Stimulated activated CD4-positive, alpha-beta T cell treated with anti-CD3 and anti-CD28 coated beads, Interleukin-2, amount 100 ng/mL, for 24 hours (primary cell): Measurements from ENCODE around the gene SOAT2.

Experiments used
- DNase-seq, 2 donors: peaks; one replicate each; pipeline ENCODE4 v3.0.0-alpha.2; 2020

SOAT2 gene, protein sequence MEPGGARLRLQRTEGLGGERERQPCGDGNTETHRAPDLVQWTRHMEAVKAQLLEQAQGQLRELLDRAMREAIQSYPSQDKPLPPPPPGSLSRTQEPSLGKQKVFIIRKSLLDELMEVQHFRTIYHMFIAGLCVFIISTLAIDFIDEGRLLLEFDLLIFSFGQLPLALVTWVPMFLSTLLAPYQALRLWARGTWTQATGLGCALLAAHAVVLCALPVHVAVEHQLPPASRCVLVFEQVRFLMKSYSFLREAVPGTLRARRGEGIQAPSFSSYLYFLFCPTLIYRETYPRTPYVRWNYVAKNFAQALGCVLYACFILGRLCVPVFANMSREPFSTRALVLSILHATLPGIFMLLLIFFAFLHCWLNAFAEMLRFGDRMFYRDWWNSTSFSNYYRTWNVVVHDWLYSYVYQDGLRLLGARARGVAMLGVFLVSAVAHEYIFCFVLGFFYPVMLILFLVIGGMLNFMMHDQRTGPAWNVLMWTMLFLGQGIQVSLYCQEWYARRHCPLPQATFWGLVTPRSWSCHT

DNA sequence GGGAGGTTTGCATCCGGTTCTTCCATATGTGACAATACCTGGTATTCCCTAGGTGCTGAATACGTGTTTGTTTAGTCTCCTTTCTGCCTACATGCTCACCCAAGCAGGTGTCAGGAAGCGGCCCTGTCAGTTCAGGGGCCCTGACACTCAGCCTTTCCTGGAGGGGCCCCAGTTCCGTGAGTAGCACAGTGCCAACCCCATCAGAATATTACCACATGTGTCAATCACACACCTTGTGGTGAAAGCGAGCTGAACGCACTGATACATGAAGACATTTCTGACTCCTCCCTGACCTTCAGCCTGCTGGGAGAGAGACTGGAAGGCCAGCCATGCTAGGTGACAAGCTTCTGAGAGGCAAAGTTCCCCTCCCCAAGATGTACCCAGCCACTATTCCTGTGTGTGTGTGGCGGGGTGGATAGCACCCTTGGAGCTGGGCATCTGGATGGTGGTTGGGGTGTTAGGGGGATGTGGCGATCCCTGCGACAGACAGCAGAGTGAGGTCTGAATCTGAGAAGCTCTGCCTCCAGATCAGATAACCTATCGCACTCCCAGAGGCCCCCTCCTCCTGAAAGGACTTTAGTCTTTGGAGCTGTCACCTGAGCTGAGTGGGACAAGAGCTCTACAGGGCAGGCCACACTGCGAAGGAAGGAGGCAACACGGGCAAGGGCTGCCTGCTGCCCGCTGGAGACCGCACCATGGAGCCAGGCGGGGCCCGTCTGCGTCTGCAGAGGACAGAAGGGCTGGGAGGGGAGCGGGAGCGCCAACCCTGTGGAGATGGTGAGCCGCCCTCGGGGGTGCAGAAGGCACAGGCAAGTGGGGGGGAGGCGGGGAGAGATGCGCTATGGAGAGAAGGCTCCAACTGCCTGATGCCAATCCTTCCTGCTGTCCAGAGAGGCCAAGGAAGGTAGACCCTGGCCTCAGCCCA, at the start of gene SOAT2:
Gene SOAT2, plus strand, starts transcription at position 604 of the 925 bp plus-strand sequence. Its CDS starts 92 bp downstream, at position 696.
- peak; percentile 39 to 42 for DNase-seq

DNA sequence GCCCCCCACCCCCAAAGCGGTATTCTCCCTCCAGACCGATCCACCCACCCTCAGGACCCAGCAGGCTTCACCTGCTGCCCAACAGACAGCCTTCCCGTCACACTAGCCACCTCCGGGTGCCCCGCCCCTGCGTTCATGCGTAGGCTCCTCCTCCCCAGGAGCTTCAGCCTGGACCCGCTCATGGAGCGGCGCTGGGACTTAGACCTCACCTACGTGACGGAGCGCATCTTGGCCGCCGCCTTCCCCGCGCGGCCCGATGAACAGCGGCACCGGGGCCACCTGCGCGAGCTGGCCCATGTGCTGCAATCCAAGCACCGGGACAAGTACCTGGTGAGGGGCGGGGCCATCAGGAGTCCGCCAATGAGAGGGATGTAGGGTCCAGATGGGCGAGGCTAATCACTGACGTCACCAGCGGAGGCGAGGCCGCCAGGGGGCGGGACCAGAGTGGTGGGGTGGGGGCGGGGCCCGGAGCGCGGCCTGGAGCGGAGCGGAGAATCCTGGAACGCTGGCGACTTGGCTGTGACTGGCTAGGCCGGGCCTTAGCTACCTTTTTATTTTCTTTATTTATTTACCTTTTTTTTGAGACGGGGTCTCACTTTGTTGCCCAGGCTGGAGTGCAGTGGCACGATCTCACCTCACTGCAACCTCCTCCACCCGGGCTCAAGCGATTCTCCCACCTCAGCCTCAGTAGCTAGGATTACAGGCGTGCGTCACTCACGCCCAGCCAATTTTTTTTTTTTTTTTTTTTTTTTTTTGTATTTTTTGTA, 49.0 kb upstream of the SOAT2 start:
- peak; percentile 93 to 95 for DNase-seq

DNA sequence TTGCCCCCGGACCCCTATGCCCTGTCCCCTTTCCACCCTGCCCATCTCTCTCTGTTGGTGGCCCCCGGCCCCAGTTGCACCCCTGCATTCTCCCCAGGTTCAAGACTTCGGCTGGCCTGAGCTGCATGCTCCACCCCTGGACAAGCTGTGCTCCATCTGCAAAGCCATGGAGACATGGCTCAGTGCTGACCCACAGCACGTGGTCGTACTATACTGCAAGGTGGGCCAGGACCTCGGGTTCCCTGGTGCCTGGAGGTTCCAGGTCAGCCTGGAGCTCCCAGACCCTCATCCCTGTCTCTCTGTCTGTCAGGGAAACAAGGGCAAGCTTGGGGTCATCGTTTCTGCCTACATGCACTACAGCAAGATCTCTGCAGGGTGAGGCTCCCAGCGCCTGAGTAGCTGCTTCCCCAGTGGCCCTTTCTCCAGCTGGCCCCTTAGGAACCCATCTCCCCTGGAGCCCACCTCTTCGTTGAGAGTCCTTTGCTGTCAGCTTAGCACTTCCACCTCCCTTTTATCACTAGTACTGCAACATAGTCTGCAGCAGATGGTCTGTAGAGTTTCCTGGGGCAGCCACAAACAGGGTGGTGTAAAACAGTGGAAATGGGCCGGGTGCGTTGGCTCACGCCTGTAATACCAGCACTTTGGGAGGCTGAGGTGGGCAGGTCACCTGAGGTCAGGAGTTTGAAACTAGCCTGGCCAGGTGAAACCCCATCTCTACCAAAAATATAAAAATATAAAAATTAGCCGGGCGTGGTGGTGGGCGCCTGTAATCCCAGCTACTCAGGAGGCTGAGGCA, 47.6 kb upstream of the SOAT2 start:
- no peak for DNase-seq

DNA sequence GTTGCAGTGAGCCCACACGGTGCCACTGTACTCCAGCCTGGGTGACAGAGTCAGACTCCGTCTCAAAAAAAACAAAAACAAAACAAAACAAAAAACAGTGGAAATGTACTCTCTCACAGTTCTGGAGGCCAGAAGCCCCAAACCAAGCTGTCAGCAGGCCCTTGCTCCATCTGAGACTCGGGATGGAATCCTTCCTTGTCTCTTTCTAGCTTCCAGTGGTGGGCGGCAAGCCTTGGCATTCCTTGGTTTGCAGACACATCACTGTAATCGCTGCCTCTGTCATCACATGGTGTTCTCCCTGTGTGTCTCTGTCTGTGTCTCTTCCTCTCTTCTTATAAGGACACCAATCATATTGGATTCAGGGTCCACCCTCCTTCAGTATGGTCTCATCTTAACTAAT, 47.0 kb upstream of the SOAT2 start:
- DNase-seq: no peak

DNA sequence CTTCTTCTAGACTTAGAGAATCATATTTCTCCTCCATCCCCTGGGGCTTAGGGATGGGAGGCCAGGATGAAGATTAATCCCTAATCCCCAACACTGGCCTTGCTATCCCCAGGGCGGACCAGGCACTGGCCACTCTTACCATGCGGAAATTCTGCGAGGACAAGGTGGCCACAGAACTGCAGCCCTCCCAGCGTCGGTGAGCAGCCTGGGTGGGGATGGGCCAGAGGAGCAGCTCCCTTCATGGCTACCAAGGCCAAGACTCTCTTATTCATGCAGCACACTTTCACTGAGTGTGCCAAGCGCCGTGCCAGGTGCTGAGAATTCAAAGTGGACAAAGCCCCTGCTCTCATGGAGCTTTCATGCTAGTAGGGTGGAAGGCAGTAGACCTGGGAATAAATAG, 46.4 kb upstream of the SOAT2 start:
- no peak for DNase-seq

DNA sequence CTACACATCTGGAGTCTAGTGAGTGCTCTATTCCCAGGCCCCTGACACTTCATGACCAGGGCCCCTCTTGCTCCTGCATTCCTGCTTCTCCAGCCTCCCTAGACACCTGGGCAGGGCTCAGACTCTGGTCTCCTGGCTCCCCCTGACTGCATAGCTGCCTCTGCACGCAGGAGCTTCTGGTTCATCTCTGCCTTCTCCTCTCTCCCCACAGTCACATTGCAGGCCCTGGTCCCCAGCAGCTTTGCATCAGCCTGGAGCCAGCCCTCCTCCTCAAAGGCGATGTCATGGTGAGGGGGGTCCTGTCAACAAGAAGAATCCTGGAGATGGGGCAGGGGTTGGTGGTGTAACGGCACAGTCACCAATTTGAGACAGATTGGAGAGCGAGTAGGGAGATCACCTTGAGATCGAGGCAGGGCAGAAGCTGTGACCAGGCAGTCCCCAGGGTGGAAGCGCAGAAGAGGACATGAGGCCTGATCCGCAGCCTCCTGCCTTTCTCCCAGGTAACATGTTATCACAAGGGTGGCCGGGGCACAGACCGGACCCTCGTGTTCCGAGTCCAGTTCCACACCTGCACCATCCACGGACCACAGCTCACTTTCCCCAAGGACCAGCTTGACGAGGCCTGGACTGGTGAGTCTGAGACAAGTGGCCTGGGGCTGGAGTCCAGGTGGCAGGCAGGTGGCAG, 45.3 kb upstream of the SOAT2 start:
- DNase-seq: no peak

DNA sequence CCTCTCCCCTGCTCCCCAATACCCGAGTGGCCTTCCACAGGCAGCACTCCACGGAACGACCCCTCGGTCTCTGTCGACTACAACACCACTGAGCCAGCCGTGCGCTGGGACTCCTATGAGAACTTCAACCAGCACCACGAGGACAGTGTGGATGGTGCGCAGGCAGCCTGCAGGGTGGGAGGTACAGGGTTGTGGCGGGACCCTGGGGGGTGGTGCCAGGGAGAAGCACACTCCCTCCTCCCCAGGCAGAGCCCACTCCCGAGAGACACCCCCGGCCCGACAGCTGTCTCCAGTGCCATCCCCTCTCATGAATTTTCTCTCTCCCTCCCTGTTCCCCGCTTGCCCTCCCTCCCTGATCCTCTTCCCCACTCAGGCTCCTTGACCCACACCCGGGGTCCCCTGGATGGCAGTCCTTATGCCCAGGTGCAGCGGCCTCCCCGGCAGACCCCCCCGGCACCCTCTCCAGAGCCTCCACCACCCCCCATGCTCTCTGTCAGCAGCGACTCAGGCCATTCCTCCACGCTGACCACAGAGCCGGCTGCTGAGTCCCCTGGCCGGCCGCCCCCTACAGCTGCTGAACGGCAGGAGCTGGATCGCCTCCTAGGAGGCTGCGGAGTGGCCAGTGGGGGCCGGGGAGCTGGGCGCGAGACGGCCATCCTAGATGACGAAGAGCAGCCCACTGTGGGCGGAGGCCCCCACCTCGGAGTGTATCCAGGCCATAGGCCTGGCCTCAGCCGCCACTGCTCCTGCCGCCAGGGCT, 44.4 kb upstream of the SOAT2 start:
- no peak for DNase-seq

DNA sequence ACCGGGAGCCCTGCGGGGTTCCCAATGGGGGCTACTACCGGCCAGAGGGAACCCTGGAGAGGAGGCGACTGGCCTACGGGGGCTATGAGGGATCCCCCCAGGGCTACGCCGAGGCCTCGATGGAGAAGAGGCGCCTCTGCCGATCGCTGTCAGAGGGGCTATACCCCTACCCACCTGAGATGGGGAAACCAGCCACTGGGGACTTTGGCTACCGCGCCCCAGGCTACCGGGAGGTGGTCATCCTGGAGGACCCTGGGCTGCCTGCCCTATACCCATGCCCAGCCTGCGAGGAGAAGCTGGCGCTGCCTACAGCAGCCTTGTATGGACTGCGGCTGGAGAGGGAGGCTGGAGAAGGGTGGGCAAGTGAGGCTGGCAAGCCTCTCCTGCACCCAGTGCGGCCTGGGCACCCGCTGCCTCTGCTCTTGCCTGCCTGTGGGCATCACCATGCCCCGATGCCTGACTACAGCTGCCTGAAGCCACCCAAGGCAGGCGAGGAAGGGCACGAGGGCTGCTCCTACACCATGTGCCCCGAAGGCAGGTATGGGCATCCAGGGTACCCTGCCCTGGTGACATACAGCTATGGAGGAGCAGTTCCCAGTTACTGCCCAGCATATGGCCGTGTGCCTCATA, 43.7 kb upstream of the SOAT2 start:
- DNase-seq: no peak

DNA sequence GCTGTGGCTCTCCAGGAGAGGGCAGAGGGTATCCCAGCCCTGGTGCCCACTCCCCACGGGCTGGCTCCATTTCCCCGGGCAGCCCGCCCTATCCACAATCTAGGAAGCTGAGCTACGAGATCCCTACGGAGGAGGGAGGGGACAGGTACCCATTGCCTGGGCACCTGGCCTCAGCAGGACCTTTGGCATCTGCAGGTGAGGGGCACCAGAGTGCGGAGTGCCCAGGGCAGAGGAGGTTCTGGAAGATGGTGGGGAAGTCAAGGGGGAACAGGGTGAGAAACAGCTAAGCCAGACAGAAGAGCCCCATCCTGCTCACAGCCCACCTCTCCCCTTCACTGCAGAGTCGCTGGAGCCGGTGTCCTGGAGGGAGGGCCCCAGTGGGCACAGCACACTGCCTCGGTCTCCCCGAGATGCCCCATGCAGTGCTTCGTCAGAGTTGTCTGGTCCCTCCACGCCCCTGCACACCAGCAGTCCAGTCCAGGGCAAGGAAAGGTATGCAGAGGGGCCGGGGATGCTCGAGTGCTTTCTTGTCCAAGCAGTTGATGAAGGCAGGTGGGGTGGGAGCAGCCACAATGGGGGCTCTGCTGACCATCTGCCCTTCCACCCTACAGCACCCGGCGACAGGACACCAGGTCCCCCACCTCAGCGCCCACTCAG, 43.1 kb upstream of the SOAT2 start:
- no peak for DNase-seq

DNA sequence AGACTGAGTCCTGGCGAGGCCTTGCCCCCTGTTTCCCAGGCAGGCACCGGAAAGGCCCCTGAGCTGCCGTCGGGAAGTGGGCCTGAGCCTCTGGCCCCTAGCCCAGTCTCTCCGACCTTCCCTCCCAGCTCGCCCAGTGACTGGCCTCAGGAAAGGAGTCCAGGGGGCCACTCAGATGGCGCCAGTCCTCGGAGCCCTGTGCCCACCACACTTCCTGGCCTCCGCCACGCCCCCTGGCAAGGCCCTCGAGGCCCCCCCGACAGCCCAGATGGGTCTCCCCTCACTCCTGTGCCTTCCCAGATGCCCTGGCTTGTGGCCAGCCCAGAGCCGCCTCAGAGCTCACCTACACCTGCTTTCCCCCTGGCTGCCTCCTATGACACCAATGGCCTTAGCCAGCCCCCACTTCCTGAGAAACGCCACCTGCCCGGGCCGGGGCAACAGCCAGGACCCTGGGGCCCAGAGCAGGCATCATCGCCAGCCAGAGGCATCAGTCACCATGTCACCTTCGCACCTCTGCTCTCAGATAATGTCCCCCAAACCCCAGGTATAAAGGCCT, 42.5 kb upstream of the SOAT2 start:
- no peak for DNase-seq

DNA sequence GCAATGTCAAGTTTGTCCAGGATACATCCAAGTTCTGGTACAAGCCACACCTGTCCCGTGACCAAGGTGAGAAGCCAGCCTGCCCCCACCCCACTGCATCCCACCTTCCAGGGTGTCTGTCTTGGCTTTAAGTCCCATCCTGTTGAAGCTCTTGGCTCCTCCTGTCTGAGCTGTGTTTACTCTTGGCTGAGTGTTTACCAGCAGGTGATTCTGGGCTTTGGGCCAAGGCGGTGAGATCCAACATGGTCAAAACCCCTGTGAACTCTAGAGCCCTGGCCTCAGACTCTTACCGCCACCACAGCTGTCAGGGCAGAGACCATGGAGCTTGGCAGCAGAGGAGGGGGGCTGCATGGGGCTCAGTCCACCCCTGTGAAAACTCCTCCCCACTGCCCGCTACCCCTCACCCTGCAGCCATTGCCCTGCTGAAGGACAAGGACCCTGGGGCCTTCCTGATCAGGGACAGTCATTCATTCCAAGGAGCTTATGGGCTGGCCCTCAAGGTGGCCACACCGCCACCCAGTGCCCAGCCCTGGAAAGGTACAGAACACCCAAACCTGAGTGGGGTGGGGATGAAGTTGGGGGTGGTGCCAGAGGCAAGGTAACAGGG, 41.8 kb upstream of the SOAT2 start:
- DNase-seq: no peak

DNA sequence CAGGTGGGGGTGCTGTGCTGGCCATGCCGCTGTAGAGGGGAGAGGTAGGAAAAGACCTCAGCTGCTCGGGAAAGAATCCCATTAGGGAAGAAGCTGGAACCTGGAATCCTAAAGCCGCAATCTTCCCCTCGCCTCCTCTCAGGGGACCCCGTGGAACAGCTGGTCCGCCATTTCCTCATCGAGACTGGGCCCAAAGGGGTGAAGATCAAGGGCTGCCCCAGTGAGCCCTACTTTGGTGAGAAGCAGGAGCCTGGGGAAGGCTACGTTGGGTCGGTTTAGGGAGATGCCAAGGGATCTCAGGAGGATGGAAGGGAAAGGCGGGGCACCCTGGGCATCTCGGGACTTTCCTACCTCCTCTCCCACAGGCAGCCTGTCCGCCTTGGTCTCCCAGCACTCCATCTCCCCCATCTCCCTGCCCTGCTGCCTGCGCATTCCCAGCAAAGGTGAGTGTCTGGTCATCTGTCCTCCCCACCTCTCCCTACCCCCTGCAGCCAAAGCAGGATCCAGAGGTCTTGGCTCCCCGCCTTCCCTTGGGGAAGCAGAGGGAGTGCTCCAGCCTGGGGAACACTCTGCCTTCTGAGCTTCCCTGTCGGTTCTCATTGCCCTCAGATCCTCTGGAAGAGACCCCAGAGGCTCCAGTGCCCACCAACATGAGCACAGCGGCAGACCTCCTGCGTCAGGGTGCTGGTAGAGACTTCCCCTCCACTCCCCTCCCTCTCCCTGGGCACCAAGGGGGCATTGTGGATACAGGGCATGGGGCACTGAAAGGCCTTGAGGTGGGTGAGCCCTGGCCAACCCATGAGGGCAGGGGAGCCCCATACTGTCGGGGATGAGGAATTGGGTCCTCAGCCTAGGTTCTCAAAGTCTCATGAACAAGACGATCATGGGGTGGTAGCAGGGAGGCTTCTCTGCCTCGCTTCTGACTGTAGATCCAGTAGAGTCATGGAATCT, 41.0 kb upstream of the SOAT2 start:
- no peak for DNase-seq

DNA sequence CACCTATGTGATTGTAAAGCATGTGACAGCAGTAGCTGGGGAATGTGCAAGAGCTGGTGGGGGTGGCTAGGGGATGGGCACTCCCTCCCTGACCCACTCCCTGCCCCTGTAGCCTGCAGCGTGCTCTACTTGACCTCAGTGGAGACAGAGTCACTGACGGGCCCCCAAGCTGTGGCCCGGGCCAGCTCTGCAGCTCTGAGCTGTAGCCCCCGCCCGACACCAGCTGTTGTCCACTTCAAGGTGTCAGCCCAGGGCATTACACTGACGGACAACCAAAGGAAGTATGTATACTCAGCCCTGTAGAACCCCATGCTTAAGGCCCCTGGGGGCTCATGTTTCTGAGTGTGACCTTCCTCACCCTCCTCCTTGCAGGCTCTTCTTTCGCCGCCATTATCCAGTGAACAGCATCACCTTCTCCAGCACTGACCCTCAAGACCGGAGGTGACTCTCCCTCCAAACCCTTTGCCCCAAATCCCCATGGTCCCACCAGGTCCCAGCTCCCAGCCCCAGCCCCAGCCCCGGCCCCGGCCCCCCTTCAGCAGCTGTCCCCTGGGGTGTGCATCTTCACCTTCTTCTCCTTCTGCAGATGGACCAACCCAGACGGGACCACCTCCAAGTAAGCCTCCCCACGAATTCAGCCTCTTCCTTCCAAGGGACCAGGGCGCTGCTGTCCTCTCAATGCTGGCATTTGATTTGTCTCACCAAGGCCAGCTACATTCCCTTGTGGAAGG, 40.1 kb upstream of the SOAT2 start:
- DNase-seq: no peak

DNA sequence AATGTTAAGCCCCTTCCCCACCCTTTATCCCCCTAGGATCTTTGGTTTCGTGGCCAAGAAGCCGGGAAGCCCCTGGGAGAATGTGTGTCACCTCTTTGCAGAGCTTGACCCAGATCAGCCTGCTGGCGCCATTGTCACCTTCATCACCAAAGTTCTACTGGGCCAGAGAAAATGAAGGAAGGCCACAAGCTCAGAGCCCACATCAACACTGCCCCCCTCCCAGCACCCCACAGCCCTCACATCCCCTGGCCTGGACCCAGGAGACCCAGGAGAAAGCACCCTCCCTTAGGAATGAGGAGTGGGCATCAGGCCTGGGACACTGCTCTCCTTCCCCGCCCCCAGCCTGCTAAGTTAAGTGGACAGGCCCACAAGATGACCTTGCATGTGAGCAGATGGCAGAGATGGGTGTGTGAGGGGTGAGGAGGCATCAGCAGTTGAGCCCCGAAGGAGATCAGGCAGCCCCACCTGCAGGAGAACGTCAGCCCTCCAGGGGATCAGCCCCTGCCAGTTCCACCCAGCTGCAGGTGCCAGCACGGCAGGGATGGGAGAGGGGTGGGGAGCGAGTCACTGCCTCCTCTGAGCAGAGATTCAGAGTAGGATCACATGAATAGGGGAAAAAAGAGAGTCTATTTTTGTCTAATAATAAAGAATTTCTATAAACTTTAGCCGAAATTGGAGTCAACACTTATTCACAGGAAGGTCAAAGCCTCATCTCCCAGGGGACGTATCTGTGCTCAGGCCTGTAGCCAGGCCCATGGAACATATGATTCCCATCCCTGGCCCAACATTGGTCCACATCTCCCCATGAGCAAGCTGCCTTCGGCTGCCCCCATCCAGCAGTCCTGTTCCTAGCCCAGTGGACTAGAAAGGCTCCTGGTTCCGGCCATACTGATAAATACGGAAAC, 39.3 kb upstream of the SOAT2 start:
- no peak for DNase-seq

DNA sequence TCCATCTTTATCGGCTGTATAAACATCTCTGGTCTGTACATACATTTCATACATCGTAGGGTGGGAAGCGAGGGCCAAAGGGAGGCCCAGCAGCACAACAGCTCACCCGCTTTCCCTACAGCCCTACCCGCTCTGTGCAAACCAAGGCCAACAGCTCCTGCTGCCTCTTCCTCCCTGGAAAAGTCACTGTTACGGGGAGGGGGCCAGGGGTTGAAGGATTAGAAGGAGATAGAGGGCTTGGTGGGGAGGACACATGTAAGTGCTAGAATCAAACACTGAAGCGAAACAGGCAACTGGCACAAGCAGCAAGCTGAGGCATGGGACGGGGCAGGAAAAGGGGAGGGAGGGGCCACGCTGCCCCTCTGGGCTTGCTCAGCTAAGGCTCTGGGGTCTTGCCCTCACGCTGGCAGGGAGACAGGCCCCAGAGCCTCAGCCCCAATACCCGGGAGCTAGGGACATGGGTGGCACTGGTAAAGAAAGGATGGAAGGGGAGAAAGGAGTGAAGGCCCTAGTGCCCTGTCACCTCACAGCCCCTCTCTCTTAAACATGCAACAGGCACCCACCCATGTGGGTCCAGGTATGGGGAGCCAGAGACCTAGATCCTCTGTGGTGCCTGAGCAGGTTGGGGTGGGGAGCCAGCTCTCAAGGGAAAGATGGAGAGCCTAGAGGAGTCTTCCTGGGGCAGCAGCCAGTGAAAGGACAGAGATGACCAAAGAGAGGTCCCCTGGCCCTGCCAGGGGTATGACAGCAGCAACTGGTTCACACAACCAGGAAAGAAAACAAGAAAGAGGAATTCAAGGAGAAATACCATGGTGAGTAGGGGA, 38.5 kb upstream of the SOAT2 start:
- no peak for DNase-seq
